ENCODE measurements around the gene ACE2. TPM values are rescaled to one million over a fixed set of nuclear protein-coding genes. Genes with fewer than 3 reads are reported as not detected.

ACE2 gene
- total RNA-seq, 1 donor from 2014 or later: not detected

DNA sequence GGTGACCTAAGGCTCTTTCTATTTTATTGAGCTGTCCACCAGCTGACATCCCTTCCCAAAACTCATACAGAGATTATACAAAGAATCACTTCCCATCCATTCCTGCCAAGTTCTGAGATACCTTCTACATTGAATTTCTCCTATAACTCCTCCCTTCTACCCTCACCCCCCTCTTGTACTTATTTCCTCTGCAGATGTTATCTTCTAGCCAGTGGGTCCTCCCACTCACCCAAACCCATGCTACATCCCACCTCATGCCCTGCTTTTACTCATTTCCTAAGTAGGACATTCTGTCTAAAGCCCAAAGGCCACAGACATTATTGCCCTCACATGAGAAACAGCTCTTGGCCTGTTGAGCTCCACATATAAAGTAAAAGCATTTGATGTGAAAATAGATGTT is 71.6 kb downstream of the ACE2 start:
- H3K4me1 Mint-ChIP-seq (ENCODE audit: unreplicated experiment): no peaks in the 10 kb centered on the region

DNA sequence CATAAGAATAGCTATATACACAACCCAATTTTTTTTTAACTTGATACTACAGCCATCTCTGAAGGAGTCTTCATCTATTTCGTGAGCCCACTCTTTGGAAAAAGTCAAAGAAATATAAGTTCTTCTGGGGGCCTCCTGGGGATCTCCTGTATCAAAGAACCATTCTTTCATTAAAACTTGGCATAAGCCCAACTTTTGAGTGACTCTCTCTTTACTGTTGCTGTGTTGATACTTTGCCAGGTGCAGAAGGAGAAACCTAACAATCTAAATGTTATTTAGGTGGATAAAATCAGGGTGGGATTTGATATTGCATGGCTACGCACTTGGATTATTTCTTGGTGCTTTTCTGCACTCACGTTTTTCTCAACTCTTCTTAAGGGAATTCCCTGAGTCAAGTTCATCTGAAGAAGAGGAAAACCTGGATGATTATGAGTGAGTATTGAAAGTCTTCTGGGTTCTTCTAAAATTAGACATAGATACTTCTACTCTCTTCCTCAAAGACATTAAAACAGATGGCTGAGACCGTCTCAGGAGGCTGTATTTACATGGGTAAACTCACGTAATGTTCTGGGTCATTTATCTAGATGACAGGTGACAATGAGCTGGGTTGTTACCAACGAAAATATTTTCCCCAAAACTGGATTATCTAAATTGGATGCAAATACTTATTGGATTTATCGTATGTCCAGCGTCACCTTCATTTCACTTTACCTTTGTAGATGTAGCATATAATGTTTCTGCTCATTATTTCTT is 74.9 kb downstream of the ACE2 start:
- Mint-ChIP-seq H3K36me3 (ENCODE audit: unreplicated experiment) (no peaks in the 10 kb centered on the region), H3K27ac (ENCODE audit: unreplicated experiment) (no peak overlapping the region), H3K4me3 (ENCODE audit: unreplicated experiment) (no peak overlapping the region), H3K27me3 (ENCODE audit: unreplicated experiment) (peaks cover 8% of the 10 kb centered on the region), H3K9me3 (ENCODE audit: unreplicated experiment) (no peaks in the 10 kb centered on the region), H3K4me1 (ENCODE audit: unreplicated experiment) (no peaks in the 10 kb centered on the region)
- TF ChIP-seq, protein P1, sequence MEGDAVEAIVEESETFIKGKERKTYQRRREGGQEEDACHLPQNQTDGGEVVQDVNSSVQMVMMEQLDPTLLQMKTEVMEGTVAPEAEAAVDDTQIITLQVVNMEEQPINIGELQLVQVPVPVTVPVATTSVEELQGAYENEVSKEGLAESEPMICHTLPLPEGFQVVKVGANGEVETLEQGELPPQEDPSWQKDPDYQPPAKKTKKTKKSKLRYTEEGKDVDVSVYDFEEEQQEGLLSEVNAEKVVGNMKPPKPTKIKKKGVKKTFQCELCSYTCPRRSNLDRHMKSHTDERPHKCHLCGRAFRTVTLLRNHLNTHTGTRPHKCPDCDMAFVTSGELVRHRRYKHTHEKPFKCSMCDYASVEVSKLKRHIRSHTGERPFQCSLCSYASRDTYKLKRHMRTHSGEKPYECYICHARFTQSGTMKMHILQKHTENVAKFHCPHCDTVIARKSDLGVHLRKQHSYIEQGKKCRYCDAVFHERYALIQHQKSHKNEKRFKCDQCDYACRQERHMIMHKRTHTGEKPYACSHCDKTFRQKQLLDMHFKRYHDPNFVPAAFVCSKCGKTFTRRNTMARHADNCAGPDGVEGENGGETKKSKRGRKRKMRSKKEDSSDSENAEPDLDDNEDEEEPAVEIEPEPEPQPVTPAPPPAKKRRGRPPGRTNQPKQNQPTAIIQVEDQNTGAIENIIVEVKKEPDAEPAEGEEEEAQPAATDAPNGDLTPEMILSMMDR (IDR thresholded peaks at IDR 0.05): no peak
- no peak for DNase-seq (ENCODE audit: extremely low spot score, unreplicated experiment)

More for the DNA sequence above, 71.6 kb downstream of the ACE2 start:
- no peak for DNase-seq (ENCODE audit: extremely low spot score, unreplicated experiment)
- H3K4me3 Mint-ChIP-seq (ENCODE audit: unreplicated experiment): no peak overlapping the region
- no peaks in the 10 kb centered on the region for H3K36me3 Mint-ChIP-seq (ENCODE audit: unreplicated experiment)
- no peaks in the 10 kb centered on the region for H3K9me3 Mint-ChIP-seq (ENCODE audit: unreplicated experiment)
- TF ChIP-seq, protein P1 (IDR thresholded peaks at IDR 0.05): no peak
- peaks cover 9% of the 10 kb centered on the region for H3K27me3 Mint-ChIP-seq (ENCODE audit: unreplicated experiment)
- H3K27ac Mint-ChIP-seq (ENCODE audit: unreplicated experiment): no peak overlapping the region

DNA sequence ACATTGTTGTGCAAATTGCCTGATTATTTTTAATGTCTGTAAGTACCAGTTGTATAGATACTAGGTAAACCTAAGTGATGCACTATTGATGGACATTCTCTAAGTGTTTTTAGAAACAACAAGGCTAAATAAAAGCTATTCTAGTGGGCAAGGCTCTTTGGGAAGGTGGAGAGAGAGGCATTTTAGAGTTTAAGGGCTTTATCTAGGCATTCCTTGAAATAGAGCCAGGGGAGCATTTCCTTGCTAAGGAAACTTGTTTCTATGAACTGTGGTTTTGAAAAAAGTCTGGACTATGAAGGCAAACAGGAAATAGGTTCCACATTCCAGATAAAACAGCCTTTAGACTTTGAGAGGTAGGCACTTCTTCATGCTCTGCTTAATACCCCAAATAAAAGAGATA is 76.3 kb downstream of the ACE2 start:
- Mint-ChIP-seq H3K9me3 (ENCODE audit: unreplicated experiment) (no peaks in the 10 kb centered on the region), H3K27ac (ENCODE audit: unreplicated experiment) (no peak overlapping the region), H3K4me3 (ENCODE audit: unreplicated experiment) (no peak overlapping the region), H3K4me1 (ENCODE audit: unreplicated experiment) (no peaks in the 10 kb centered on the region), H3K27me3 (ENCODE audit: unreplicated experiment) (peaks cover 12% of the 10 kb centered on the region), H3K36me3 (ENCODE audit: unreplicated experiment) (no peaks in the 10 kb centered on the region)
- TF ChIP-seq, protein P1 (IDR thresholded peaks at IDR 0.05): no peak
- DNase-seq (ENCODE audit: extremely low spot score, unreplicated experiment): no peak

DNA sequence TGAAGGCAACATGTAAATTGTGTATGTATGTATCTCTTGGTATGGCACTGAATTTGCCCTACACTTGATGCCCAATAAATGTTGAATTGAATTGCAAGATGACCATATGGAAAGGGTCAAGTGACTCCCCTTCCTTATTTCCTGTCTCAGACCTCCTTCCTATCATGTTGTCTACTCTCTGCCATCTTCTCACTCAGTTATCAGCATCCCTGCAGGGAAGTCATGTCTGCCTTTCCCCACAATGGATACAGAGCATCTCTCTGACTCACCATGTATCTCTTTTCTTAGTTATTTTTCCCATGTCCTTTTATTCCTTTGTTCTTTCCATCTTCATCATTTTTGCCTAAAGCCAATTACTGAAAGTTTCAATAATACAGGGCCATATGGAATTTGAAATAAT is 77.7 kb downstream of the ACE2 start:
- no peak overlapping the region for H3K4me3 Mint-ChIP-seq (ENCODE audit: unreplicated experiment)
- no peaks in the 10 kb centered on the region for H3K4me1 Mint-ChIP-seq (ENCODE audit: unreplicated experiment)
- no peak for DNase-seq (ENCODE audit: extremely low spot score, unreplicated experiment)
- no peaks in the 10 kb centered on the region for H3K36me3 Mint-ChIP-seq (ENCODE audit: unreplicated experiment)
- H3K9me3 Mint-ChIP-seq (ENCODE audit: unreplicated experiment): no peaks in the 10 kb centered on the region
- H3K27ac Mint-ChIP-seq (ENCODE audit: unreplicated experiment): no peak overlapping the region
- TF ChIP-seq, protein P1 (IDR thresholded peaks at IDR 0.05): no peak
- peaks cover 12% of the 10 kb centered on the region for H3K27me3 Mint-ChIP-seq (ENCODE audit: unreplicated experiment)

DNA sequence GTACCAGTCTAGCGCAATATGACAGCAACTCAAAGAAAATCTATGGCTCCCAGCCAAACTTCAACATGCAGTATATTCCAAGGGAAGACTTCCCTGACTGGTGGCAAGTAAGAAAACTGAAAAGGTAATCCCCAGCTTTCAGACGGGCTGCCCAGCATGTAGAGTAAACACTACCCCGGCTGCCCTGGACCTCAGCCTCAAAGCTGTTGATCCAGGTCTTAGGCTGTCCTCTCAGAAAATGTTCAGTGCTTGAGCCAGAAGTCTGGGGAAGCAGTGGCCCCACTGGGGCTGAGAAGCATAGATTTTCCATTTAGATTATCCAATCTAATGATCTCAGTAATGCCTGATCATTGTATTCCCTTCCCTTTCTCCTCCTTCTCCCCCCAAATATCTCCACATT is 78.3 kb downstream of the ACE2 start:
- H3K27me3 Mint-ChIP-seq (ENCODE audit: unreplicated experiment): peaks cover 12% of the 10 kb centered on the region
- DNase-seq (ENCODE audit: extremely low spot score, unreplicated experiment): no peak
- no peaks in the 10 kb centered on the region for H3K36me3 Mint-ChIP-seq (ENCODE audit: unreplicated experiment)
- H3K27ac Mint-ChIP-seq (ENCODE audit: unreplicated experiment): no peak overlapping the region
- no peaks in the 10 kb centered on the region for H3K9me3 Mint-ChIP-seq (ENCODE audit: unreplicated experiment)
- TF ChIP-seq, protein P1 (IDR thresholded peaks at IDR 0.05): no peak
- H3K4me1 Mint-ChIP-seq (ENCODE audit: unreplicated experiment): no peaks in the 10 kb centered on the region
- no peak overlapping the region for H3K4me3 Mint-ChIP-seq (ENCODE audit: unreplicated experiment)

All from osteocyte (in vitro differentiated cells).